Measurements from ENCODE around the gene TLX2.

Gene TLX2

DNA sequence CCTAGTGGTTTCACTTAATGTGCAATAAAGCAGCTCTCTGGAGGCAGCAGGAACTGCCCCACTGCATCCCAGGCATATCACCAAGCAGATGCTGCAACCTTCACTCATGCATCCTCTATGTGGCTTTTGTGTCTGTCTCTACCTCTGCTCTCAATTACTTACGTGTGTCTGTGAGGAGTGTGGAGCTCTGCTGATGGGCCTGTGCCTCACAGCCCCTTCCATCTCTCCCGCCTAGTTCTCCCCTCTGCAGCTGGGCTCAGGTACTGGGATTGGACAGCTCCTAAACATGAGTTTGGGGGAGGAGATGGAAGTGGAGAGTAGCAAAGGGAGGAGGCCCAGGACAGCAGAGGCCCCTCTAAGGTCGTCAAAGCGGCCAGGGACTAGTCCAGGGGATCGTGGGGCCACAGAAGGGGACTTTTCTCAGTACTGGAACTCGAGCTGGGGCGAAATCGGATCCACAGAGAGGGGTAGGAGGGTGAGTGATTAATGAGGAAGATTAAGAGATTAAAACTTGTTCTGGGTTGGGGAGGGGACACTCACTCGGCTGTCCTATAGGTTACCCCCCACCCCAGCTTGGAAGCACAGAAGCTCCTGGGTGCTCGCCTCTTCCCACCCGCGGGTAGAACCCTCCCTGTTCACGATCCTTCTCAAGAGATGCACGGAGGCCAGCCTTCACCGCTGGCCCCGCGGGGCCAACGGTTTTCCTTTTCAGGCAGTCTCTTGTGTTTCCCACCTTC, 12.7 kb upstream of the TLX2 start:
- DNase-seq (ENCODE audit: low read depth, low spot score): no peak
- no peak overlapping the region for H3K4me3 ChIP-seq (ENCODE audit: low read depth, low read length)
- in situ Hi-C loops (cut with HindIII; ENCODE audit: low sequenced_read_pairs): no loop called here
- TF ChIP-seq, protein P1, sequence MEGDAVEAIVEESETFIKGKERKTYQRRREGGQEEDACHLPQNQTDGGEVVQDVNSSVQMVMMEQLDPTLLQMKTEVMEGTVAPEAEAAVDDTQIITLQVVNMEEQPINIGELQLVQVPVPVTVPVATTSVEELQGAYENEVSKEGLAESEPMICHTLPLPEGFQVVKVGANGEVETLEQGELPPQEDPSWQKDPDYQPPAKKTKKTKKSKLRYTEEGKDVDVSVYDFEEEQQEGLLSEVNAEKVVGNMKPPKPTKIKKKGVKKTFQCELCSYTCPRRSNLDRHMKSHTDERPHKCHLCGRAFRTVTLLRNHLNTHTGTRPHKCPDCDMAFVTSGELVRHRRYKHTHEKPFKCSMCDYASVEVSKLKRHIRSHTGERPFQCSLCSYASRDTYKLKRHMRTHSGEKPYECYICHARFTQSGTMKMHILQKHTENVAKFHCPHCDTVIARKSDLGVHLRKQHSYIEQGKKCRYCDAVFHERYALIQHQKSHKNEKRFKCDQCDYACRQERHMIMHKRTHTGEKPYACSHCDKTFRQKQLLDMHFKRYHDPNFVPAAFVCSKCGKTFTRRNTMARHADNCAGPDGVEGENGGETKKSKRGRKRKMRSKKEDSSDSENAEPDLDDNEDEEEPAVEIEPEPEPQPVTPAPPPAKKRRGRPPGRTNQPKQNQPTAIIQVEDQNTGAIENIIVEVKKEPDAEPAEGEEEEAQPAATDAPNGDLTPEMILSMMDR (IDR thresholded peaks at IDR 0.05; ENCODE audit: low read depth, low read length): no peak

DNA sequence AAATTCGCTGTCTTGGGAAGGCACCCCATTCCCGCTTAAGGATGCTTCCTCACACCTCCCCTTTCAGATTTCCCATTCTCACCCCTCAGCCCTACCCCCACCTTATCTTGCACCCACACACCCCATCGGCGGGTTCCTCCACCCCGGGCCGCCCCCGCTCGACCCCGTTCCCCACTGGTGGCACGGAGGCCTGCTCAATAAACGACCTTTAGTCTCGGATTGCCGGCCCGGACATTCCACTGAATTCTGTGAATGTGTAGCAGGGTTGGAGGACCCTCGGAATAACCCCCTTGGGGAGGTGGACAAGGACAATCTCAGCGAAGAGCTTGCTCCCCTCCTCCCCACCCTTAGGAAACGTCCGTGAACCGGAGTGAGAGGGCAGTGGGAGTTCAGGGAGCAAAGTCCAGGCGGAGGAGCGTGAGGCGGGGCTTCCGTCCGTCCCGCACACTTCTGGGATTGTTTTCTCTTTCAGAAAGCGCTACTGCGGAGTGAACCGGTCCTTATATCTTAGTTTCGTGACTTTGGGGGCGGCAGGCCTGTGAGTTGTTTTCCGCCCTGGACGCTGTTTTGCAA, 12.0 kb upstream of the TLX2 start:
- in situ Hi-C loops (cut with HindIII; ENCODE audit: low sequenced_read_pairs): no loop called here
- no peak for DNase-seq (ENCODE audit: low read depth, low spot score)
- TF ChIP-seq, protein P1 (IDR thresholded peaks at IDR 0.05; ENCODE audit: low read depth, low read length): no peak
- peak overlapping the region; percentile 42 for H3K4me3 ChIP-seq (ENCODE audit: low read depth, low read length)

DNA sequence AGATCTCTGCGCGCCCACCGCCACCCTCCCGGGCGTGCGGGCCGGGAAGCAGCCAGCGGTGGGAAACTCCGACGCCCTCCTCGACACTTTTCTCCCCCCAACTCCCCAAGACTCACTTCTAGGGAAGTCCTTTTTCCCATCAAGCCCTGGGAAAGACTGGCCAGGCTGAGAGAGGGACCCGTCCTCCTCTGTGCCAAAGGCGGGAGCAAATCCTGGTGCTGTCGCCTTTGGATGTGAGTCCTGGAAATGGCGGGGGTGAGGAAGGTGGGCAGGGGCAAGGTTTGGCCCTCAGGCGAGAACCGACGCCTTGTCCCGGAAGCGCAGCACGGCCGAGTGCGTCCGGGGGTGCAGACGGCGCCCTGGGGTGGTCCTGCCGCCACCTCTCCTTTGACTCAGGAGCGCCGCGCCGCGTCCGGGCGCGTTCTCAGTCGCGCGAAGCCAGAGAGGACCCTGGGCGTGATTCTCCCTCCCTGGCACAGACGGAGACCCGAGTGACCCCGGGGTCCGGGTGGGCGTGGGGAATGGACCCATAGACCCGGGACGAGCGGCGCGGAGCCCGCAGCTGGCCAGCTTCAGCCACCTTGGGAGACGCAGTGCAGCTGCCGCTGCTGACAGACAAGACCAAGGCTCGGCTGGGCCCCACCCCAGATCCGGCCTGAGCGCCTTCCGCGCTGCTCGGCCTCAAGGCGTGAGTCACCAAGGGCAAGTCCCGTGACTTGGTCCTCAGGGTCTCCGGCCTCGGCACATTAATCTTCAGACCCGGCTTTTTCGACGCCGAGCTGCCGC, 11.3 kb upstream of the TLX2 start:
- peak; percentile 83 for DNase-seq (ENCODE audit: low read depth, low spot score)
- peak overlapping the region; percentile 42 for H3K4me3 ChIP-seq (ENCODE audit: low read depth, low read length)
- in situ Hi-C loops (cut with HindIII; ENCODE audit: low sequenced_read_pairs): no loop called here
- TF ChIP-seq, protein P1 (IDR thresholded peaks at IDR 0.05; ENCODE audit: low read depth, low read length): peak; percentile 43

DNA sequence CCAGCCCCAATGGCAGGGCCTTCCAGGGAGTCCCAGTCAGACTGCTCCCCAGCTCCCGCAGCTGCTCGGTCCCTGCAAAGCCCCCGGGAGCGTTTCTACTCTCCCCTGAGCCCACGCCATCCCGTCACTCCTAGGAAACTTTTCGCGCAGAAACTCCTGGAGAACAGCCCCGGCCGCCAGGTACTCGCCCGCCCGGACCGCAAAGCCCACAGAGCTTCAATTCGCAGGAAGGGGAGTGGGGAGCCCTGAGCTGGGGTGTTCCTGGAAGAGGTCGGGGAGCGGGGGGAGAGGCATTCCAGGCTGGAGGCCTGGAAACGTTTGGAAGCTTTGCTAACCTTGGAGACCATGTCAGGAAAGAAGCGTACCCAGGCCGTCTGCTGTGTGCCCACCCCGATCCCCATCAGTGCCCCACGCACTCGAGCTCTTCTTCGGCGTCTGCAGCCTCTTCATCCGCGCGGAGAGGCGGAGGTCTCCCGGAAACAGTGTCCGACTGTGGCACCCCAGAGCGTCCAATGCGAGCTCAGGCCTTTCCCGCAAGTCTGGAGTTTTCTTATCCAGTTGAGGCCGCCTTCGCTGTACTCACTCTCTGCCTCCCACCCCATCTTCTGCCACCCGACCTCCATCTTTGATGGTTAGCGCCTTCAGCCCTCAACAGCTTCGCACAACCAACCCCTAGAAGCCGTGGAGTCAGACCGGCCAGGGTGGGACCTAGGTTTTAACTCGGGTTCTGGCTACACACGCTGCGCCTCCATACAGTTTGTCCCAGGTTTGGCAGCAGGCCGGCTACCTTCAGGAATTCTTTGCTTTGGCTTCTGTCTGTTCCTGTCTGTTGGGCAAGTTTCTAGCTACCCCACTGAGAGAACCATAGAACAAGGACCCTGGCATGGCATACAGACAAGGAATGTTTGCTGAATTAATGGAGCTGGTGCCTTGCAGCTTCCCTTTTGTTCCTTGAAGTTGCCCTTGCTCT, 10.5 kb upstream of the TLX2 start:
- in situ Hi-C loops (cut with HindIII; ENCODE audit: low sequenced_read_pairs): no loop called here
- DNase-seq (ENCODE audit: low read depth, low spot score): no peak
- TF ChIP-seq, protein P1 (IDR thresholded peaks at IDR 0.05; ENCODE audit: low read depth, low read length): no peak
- H3K4me3 ChIP-seq (ENCODE audit: low read depth, low read length): peak overlapping the region; percentile 42

DNA sequence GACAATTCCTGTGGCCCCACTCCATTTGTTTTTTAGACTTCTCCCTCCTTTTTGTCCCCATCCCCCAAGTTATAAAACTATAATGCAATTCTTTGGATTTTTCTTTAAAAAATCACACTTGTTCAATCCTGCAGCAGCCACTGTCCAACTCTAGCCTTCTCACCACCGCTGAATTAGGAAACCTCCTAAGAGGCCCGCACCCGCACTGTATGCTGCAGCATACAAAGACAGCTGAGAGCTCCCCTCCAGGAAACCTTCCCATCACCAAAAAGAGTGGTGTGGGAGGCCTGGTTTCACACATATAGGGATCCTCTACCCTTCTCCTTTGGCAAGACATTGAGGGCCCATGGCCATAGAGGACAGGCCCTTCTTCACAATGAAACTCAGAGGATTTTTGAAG, 9.7 kb upstream of the TLX2 start:
- in situ Hi-C loops (cut with HindIII; ENCODE audit: low sequenced_read_pairs): no loop called here
- TF ChIP-seq, protein P1 (IDR thresholded peaks at IDR 0.05; ENCODE audit: low read depth, low read length): no peak
- no peak overlapping the region for H3K4me3 ChIP-seq (ENCODE audit: low read depth, low read length)
- DNase-seq (ENCODE audit: low read depth, low spot score): no peak
